HEK293T (cell line): Measurements from ENCODE around the gene CACNB1.
"Not testable (repeated sequence)": the region's sequence is repeated elsewhere in the genome, so short reads cannot be mapped to it uniquely, and the experiment has no call there.

ENCODE experiments used
- CTCF ChIA-PET: fragments of 350-600 bp; formaldehyde crosslinking; extraction: SDS; loops from one replicate; lab custom pipeline; 2021; ENCODE audit warnings: antibody characterized with exemption, inconsistent platforms; lab: Yijun Ruan, JAX
- POLR2A ChIA-PET: fragments of 350-600 bp; formaldehyde crosslinking; extraction: SDS; loops from one replicate; lab custom pipeline; 2020; ENCODE audit warnings: antibody characterized with exemption, inconsistent platforms; lab: Yijun Ruan, JAX
- DNase-seq: peaks from one replicate; pipeline ENCODE4 v3.0.0; 2012; ENCODE audit warnings: mixed read lengths; ENCODE audit errors: extremely low spot score
- ARNT ChIP-seq: fragments of 450-650 bp; IDR thresholded peaks from 2 replicates; pipeline ENCODE4 v1.6.1; 2017; ENCODE audit warnings: mild to moderate bottlenecking
- BHLHE40 ChIP-seq: fragments of 450-650 bp; IDR thresholded peaks from 2 replicates; pipeline ENCODE4 v1.6.1; 2016; ENCODE audit warnings: mild to moderate bottlenecking, moderate library complexity, borderline replicate concordance
- CTBP1 ChIP-seq: fragments of 450-650 bp; IDR thresholded peaks from 2 replicates; pipeline ENCODE4 v1.6.1; 2016; ENCODE audit warnings: borderline replicate concordance
- ELF4 ChIP-seq: fragments of 450-650 bp; IDR thresholded peaks from 2 replicates; pipeline ENCODE4 v1.6.1; 2017; ENCODE audit warnings: antibody characterized with exemption
- FOXA1 ChIP-seq: fragments of 450-650 bp; IDR thresholded peaks from 2 replicates; pipeline ENCODE4 v1.6.1; 2016; ENCODE audit warnings: mild to moderate bottlenecking
- FOXK2 ChIP-seq: fragments of 450-650 bp; IDR thresholded peaks from 2 replicates; pipeline ENCODE4 v1.6.1; 2016; ENCODE audit warnings: mild to moderate bottlenecking
- FOXM1 ChIP-seq: fragments of 450-650 bp; IDR thresholded peaks from 2 replicates; pipeline ENCODE4 v1.6.1; 2017; ENCODE audit warnings: mild to moderate bottlenecking, borderline replicate concordance
- HDGF ChIP-seq: fragments of 450-650 bp; IDR thresholded peaks from 2 replicates; pipeline ENCODE4 v1.6.1; 2017; ENCODE audit warnings: antibody characterized with exemption, borderline replicate concordance
- L3MBTL2 ChIP-seq: fragments of 450-650 bp; conservative IDR thresholded peaks from 2 replicates; pipeline ENCODE4 v1.6.1; 2016; ENCODE audit warnings: mild to moderate bottlenecking
- LEF1 ChIP-seq: fragments of 450-650 bp; IDR thresholded peaks from 2 replicates; pipeline ENCODE4 v1.6.1; 2017; ENCODE audit warnings: mild to moderate bottlenecking, borderline replicate concordance
- NFRKB ChIP-seq: fragments of 450-650 bp; IDR thresholded peaks from 2 replicates; pipeline ENCODE4 v1.6.1; 2016; ENCODE audit warnings: mild to moderate bottlenecking, moderate library complexity
- SP1 ChIP-seq: fragments of 450-650 bp; IDR thresholded peaks from 2 replicates; pipeline ENCODE4 v1.6.1; 2017
- SUZ12 ChIP-seq: fragments of 450-650 bp; IDR thresholded peaks from 2 replicates; pipeline ENCODE4 v1.6.1; 2016; ENCODE audit warnings: mild to moderate bottlenecking
- TARDBP ChIP-seq: fragments of 450-650 bp; IDR thresholded peaks from 2 replicates; pipeline ENCODE4 v1.6.1; 2016
- ZNF384 ChIP-seq: fragments of 450-650 bp; IDR thresholded peaks from 2 replicates; pipeline ENCODE4 v1.6.1; 2016
- TF ChIP-seq, protein P1 (sequence below): fragments of 450-650 bp; IDR thresholded peaks from 2 replicates; pipeline ENCODE4 v1.6.1; 2016

The CACNB1 gene

DNA sequence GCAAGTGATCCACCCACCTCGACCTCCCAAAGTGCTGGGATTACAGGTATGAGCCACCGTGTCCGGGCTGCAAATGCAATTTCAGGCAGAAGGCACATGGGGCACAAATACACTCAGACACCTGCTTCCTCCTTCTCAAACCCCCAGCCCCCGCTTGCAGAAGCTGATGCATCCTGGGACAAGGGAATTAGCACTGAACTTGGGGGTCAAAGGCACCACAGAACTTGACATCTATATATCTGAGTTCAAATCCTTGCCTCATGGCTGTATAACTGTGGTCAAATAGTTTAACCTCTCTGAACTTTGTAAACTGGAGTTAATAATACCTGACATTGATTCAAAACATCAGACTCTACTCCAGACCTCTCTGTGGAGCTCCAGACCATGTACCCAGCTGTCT is 27.4 kb downstream of the CACNB1 start:
- ChIA-PET POLR2A (interaction anchor here (1.2 kb wide), 1 partner anchor 17 kb away, joined by 3 read pairs; no protein-coding TSS in a partner anchor), CTCF (interaction anchor here (0.6 to 1.4 kb wide), 4 partner anchors 62 to 153 kb away, joined by 3 to 5 read pairs (median 4); no protein-coding TSS in a partner anchor)
- DNase-seq, result no peak
- TF ChIP-seq L3MBTL2, result no peak
- TF ChIP-seq, protein P1, sequence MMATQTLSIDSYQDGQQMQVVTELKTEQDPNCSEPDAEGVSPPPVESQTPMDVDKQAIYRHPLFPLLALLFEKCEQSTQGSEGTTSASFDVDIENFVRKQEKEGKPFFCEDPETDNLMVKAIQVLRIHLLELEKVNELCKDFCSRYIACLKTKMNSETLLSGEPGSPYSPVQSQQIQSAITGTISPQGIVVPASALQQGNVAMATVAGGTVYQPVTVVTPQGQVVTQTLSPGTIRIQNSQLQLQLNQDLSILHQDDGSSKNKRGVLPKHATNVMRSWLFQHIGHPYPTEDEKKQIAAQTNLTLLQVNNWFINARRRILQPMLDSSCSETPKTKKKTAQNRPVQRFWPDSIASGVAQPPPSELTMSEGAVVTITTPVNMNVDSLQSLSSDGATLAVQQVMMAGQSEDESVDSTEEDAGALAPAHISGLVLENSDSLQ, result no peak
- TF ChIP-seq FOXA1, result no peak
- no peak for TF ChIP-seq ZNF384
- TF ChIP-seq SP1, result no peak
- TF ChIP-seq TARDBP, result no peak
- no peak for TF ChIP-seq BHLHE40
- no peak for TF ChIP-seq HDGF
- TF ChIP-seq ELF4, result no peak
- no peak for TF ChIP-seq ARNT
- no peak for TF ChIP-seq SUZ12
- TF ChIP-seq FOXK2, result no peak
- TF ChIP-seq FOXM1, result no peak
- no peak for TF ChIP-seq NFRKB
- no peak for TF ChIP-seq LEF1
- TF ChIP-seq CTBP1, result no peak

DNA sequence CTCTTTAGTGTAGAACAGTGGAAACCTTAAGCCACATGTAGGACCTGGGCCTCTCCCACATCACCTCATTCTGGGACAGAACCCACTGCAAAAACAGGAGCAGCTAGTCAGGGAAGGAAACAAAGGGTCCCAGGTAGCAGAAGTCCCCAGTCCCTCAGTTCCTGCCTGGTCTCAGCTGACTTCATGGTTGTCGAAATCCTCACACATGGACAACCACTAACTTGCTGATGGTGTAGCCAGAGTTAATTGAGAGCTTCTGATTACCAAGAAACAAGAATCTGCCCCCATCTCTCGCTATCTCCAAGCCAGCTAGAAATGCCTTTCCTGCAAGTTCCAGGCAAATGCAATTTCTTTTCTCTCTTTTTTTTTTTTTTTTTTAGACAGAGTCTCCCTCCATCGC is 28.0 kb downstream of the CACNB1 start:
- DNase-seq, result no peak
- no peak for TF ChIP-seq HDGF
- TF ChIP-seq FOXA1, result no peak
- TF ChIP-seq CTBP1, result no peak
- no peak for TF ChIP-seq FOXK2
- TF ChIP-seq TARDBP, result no peak
- CTCF ChIA-PET, result interaction anchor here (0.7 to 1.4 kb wide), 4 partner anchors 25 to 89 kb away, joined by 3 to 4 read pairs (median 4); no protein-coding TSS in a partner anchor
- POLR2A ChIA-PET, result interaction anchor here (0.9 to 1.2 kb wide), 2 partner anchors 16 to 30 kb away, joined by 3 read pairs; partner anchors contain the start of gene RPL19

DNA sequence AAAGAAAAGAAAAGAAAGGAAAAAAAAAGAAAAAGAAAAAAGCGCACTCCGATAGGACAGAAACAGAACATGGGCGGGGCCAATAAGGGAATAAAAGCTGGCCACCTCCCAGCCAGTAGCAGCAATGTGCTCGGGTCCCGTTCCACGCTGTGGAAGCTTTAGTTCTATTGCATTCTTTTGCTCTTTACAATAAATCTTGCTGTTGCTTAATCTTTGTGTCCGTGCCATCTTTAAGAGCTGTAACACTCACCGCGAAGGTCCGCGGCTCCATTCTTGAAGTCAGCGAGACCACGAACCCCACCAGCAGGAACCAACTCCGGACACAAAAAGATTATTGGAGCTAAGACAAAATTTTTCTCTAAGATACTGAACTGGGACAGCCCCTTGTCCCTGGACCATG is 28.4 kb downstream of the CACNB1 start:
- TF ChIP-seq, protein P1, result no peak
- TF ChIP-seq SP1, result no peak
- no peak for TF ChIP-seq HDGF
- no peak for TF ChIP-seq BHLHE40
- TF ChIP-seq ZNF384, result no peak
- no peak for TF ChIP-seq FOXK2
- TF ChIP-seq NFRKB, result no peak
- no peak for TF ChIP-seq FOXA1
- no peak for TF ChIP-seq LEF1
- no peak for TF ChIP-seq SUZ12
- no peak for TF ChIP-seq L3MBTL2
- no peak for TF ChIP-seq ARNT
- no peak for TF ChIP-seq FOXM1
- no peak for TF ChIP-seq ELF4
- TF ChIP-seq CTBP1, result no peak
- TF ChIP-seq TARDBP, result no peak
- no peak for DNase-seq
- ChIA-PET CTCF (interaction anchor here (0.8 to 1.4 kb wide), 3 partner anchors 25 to 67 kb away, joined by 3 to 4 read pairs (median 3); no protein-coding TSS in a partner anchor), POLR2A (interaction anchor here (0.9 kb wide), 1 partner anchor 31 kb away, joined by 3 read pairs; the partner anchor contains the start of gene RPL19)

DNA sequence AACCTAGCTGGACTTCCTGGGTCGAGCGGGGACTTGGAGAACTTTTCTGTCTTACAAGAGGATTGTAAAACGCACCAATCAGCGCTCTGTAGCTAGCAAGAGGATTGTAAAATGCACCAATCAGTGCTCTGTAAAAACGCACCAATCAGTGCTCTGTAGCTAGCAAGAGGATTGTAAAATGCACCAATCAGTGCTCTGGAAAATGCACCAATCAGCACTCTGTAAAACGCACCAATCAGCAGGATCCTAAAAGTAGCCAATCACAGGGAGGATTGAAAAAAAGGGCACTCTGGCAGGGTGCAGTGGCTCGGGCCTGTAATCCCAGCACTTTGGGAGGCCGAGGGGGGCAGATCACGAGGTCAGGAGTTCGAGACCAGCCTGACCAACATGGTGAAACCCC is 29.0 kb downstream of the CACNB1 start:
- CTCF ChIA-PET, result interaction anchor here (1.4 kb wide), 1 partner anchor 68 kb away, joined by 4 read pairs; no protein-coding TSS in a partner anchor
- POLR2A ChIA-PET, DNase-seq: not testable (repeated sequence)

DNA sequence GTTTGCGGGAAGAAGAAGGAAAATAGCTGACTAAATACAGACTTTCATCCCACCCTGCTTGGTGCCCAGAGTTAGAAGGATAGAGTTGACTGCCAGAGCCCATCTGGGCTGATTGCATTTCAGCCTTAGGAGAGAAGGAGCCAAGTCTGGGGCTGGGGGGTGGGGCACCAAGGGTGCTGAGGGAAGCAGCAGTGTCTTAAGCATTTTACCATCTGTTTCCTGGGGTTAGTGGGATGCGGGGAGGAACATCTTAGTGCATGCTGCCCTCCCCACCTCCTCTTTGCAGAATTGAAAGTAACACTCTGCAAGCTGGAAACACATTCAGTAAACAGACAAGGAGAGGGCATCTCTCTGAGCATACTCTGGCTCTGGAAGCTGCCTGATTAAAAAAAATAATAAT is 30.0 kb downstream of the CACNB1 start:
- POLR2A ChIA-PET, result interaction anchor here (1.0 to 2.2 kb wide), 2 partner anchors 32 to 314 kb away, joined by 3 to 9 read pairs; partner anchors contain the start of genes RPL19 and RPL23
- CTCF ChIA-PET, result interaction anchor here (0.5 to 1.7 kb wide), 2 partner anchors 7 to 76 kb away, joined by 3 to 21 read pairs; no protein-coding TSS in a partner anchor
- TF ChIP-seq ZNF384 (no peak), HDGF (no peak), ARNT (no peak), SUZ12 (no peak), LEF1 (no peak), FOXA1 (no peak), CTBP1 (no peak), FOXM1 (no peak), NFRKB (no peak), BHLHE40 (no peak)
- TF ChIP-seq, protein P1, result no peak
- DNase-seq, result no peak
